AG04449 (cell line): ENCODE data around the gene RAB3B.

Experiments
- CTCF ChIA-PET: fragments of 350-600 bp; formaldehyde crosslinking; extraction: SDS; loops from one replicate; lab custom pipeline; 2021; ENCODE audit warnings: antibody characterized with exemption; lab: Yijun Ruan, JAX
- POLR2A ChIA-PET: fragments of 400-600, 350-600 bp; formaldehyde crosslinking; extraction: SDS; loops from one replicate; lab custom pipeline; 2020; ENCODE audit warnings: antibody characterized with exemption, inconsistent platforms; lab: Yijun Ruan, JAX
- DNase-seq: peaks from one replicate; pipeline ENCODE4 v3.0.0-alpha.2; 2010; ENCODE audit warnings: low read depth, low spot score
- H3K4me3 ChIP-seq: 2 replicates; pipeline ENCODE4 v1.5.1; 2011; ENCODE audit warnings: low read depth, mild to moderate bottlenecking, control low read depth, low read length
- CTCF ChIP-seq: IDR thresholded peaks from one replicate; pipeline ENCODE4 v1.5.1; 2011; ENCODE audit warnings: mild to moderate bottlenecking, moderate library complexity, low read length, control low read depth, inconsistent platforms; ENCODE audit not compliant: insufficient read depth; ENCODE audit errors: missing control alignments

RAB3B gene

DNA sequence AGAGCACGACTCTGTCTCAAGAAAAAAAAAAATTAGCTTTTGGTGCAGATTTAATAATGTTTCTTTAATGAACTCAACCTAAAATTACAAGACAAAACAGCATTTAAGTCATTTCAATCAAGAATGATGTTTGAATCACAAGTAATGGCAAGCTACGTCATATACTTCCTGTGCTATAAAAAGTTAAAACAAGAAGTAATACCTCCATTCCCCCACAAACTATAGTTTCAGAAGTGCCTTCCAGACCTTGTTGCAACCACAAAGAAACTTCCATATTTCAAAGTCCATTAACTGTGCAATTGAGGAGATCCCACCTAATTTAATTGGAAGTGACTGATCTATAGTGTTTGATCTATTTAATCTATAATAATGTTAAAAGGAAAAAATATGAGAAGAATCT is 127.1 kb downstream of the RAB3B start:
- CTCF ChIA-PET: interaction anchor here (0.8 kb wide), 1 partner anchor 122 kb away, joined by 3 read pairs; no protein-coding TSS in a partner anchor
- POLR2A ChIA-PET: no interaction called here

DNA sequence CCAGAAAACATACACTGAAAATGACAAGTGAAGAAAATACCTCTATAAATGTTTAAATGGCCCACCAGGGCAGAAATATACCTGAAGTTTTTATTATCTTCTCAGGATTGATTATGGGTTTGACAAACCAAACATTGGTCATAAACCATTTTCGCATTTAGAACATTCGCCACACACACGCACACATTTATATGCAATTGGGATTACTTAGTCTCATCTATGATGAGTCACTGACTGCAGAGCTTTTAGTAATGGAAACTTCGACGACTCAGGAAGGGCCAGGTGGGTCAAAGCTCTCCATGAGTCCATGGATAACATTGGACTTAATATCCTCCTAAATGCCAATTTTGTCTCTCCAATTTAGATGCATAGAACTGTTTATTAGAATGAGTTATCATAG is 128.8 kb downstream of the RAB3B start:
- ChIA-PET POLR2A (no interaction called here), CTCF (interaction anchor here (1.0 kb wide), 1 partner anchor 10 kb away, joined by 3 read pairs; no protein-coding TSS in a partner anchor)
- no peak for TF ChIP-seq CTCF
- DNase-seq: no peak
- H3K4me3 ChIP-seq: no peak overlapping the region

More for the DNA sequence above, 127.1 kb downstream of the RAB3B start:
- H3K4me3 ChIP-seq: no peak overlapping the region
- no peak for TF ChIP-seq CTCF
- no peak for DNase-seq

- CTCF ChIA-PET: no interaction called here
- no peak for TF ChIP-seq CTCF
- no peak overlapping the region for H3K4me3 ChIP-seq
- DNase-seq: no peak
- POLR2A ChIA-PET: no interaction called here
These were observed 130.8 kb downstream of the RAB3B start for GRCh38 chr1:51859735-51860134.

GRCh38 chr1:51859333-51859732 is 131.2 kb downstream of the RAB3B start:
- no peak for DNase-seq
- ChIA-PET CTCF (interaction anchor here (0.9 to 2.1 kb wide), 2 partner anchors 10 to 17 kb away, joined by 4 to 5 read pairs; no protein-coding TSS in a partner anchor), POLR2A (no interaction called here)
- no peak overlapping the region for H3K4me3 ChIP-seq
- TF ChIP-seq CTCF: no peak

- CTCF ChIA-PET: interaction anchor here (0.9 to 2.1 kb wide), 2 partner anchors 11 to 18 kb away, joined by 4 to 5 read pairs; no protein-coding TSS in a partner anchor
- no peak overlapping the region for H3K4me3 ChIP-seq
- no peak for DNase-seq
- no peak for TF ChIP-seq CTCF
- POLR2A ChIA-PET: no interaction called here
These were observed 131.6 kb downstream of the RAB3B start for GRCh38 chr1:51858892-51859291.
